ENCODE measurements around the gene NOL9. TPM values are rescaled to one million over a fixed set of nuclear protein-coding genes. Genes with fewer than 3 reads are reported as not detected.

NOL9 gene
- total and polyA plus RNA-seq, 2 of the 13 experiments (the other 11 are each of a cell fraction or from before 2014, with no cell fraction given): 18.0 to 24.7 TPM

DNA sequence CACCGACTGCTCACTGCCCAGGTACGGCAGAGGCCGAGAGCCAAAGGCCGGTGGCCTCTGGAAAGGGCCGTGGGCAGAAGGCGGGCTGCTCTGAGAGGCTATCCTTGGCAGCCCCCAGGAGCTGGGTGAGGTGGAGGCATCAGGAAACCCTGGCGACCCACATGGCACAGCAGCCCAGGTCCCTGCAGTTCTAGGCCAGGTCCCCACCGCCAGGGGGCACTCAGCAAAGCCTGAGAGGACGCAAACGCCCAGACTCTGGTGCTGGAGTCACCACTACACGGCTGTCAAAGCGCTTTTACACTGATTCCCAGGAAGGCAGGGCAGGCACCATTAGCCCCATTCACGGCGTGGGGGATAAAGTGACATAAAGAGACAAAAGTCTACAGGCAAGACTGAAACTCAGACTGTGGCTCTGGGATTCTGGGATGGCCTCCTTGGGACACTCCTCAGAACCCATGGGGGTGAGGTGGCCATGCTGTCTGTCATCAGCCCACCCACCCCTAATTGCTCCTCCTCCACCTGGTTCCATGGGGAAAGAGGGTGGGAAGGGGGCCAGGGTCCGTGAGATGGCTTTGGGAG is 67.8 kb downstream of the NOL9 start (continued):
- TF ChIP-seq, protein P1, sequence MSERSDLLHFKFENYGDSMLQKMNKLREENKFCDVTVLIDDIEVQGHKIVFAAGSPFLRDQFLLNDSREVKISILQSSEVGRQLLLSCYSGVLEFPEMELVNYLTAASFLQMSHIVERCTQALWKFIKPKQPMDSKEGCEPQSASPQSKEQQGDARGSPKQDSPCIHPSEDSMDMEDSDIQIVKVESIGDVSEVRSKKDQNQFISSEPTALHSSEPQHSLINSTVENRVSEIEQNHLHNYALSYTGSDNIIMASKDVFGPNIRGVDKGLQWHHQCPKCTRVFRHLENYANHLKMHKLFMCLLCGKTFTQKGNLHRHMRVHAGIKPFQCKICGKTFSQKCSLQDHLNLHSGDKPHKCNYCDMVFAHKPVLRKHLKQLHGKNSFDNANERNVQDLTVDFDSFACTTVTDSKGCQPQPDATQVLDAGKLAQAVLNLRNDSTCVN (CRISPR knock-in tag; IDR thresholded peaks at IDR 0.05; ENCODE audit: borderline replicate concordance): no peak
- TF ChIP-seq SMAD9 (CRISPR knock-in tag; IDR thresholded peaks at IDR 0.05) (no peak), SSRP1 (CRISPR knock-in tag; IDR thresholded peaks at IDR 0.05) (no peak), NFRKB (IDR thresholded peaks at IDR 0.05) (no peak), CENPX (CRISPR knock-in tag; IDR thresholded peaks at IDR 0.05) (no peak), ZNF451 (CRISPR knock-in tag; IDR thresholded peaks at IDR 0.05) (no peak), ZNF780A (CRISPR knock-in tag; IDR thresholded peaks at IDR 0.05) (no peak), HNRNPK (IDR thresholded peaks at IDR 0.05; ENCODE audit: low read depth, low read length, poor library complexity, severe bottlenecking) (no peak), SAFB2 (CRISPR knock-in tag; IDR thresholded peaks at IDR 0.05; ENCODE audit: borderline replicate concordance, low read depth) (no peak), ZNF256 (CRISPR knock-in tag; conservative IDR thresholded peaks at IDR 0.05) (no peak), PRMT3 (CRISPR knock-in tag; IDR thresholded peaks at IDR 0.05; ENCODE audit: borderline replicate concordance, low read depth) (no peak), NR2F1 (CRISPR knock-in tag; IDR thresholded peaks at IDR 0.05) (no peak), REL (CRISPR knock-in tag; conservative IDR thresholded peaks at IDR 0.05) (no peak), MATR3 (CRISPR knock-in tag; IDR thresholded peaks at IDR 0.05) (no peak), ZBTB3 (CRISPR knock-in tag; IDR thresholded peaks at IDR 0.05; ENCODE audit: borderline replicate concordance, low read depth) (no peak), ZNF101 (CRISPR knock-in tag; IDR thresholded peaks at IDR 0.05; ENCODE audit: borderline replicate concordance, low read depth) (no peak), ZNF720 (CRISPR knock-in tag; IDR thresholded peaks at IDR 0.05) (no peak)
- TF ChIP-seq, protein P2, sequence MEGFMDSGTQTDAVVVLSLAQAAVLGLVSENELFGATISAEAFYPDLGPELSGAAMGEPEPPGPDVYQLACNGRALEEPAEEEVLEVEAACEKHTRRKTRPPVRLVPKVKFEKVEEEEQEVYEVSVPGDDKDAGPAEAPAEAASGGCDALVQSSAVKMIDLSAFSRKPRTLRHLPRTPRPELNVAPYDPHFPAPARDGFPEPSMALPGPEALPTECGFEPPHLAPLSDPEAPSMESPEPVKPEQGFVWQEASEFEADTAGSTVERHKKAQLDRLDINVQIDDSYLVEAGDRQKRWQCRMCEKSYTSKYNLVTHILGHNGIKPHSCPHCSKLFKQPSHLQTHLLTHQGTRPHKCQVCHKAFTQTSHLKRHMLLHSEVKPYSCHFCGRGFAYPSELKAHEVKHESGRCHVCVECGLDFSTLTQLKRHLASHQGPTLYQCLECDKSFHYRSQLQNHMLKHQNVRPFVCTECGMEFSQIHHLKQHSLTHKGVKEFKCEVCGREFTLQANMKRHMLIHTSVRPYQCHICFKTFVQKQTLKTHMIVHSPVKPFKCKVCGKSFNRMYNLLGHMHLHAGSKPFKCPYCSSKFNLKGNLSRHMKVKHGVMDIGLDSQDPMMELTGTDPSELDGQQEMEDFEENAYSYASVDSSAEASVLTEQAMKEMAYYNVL (CRISPR knock-in tag; IDR thresholded peaks at IDR 0.05; ENCODE audit: borderline replicate concordance): no peak
- TF ChIP-seq, protein P3, sequence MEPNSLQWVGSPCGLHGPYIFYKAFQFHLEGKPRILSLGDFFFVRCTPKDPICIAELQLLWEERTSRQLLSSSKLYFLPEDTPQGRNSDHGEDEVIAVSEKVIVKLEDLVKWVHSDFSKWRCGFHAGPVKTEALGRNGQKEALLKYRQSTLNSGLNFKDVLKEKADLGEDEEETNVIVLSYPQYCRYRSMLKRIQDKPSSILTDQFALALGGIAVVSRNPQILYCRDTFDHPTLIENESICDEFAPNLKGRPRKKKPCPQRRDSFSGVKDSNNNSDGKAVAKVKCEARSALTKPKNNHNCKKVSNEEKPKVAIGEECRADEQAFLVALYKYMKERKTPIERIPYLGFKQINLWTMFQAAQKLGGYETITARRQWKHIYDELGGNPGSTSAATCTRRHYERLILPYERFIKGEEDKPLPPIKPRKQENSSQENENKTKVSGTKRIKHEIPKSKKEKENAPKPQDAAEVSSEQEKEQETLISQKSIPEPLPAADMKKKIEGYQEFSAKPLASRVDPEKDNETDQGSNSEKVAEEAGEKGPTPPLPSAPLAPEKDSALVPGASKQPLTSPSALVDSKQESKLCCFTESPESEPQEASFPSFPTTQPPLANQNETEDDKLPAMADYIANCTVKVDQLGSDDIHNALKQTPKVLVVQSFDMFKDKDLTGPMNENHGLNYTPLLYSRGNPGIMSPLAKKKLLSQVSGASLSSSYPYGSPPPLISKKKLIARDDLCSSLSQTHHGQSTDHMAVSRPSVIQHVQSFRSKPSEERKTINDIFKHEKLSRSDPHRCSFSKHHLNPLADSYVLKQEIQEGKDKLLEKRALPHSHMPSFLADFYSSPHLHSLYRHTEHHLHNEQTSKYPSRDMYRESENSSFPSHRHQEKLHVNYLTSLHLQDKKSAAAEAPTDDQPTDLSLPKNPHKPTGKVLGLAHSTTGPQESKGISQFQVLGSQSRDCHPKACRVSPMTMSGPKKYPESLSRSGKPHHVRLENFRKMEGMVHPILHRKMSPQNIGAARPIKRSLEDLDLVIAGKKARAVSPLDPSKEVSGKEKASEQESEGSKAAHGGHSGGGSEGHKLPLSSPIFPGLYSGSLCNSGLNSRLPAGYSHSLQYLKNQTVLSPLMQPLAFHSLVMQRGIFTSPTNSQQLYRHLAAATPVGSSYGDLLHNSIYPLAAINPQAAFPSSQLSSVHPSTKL (CRISPR knock-in tag; IDR thresholded peaks at IDR 0.05): no peak
- TF ChIP-seq, protein P4, sequence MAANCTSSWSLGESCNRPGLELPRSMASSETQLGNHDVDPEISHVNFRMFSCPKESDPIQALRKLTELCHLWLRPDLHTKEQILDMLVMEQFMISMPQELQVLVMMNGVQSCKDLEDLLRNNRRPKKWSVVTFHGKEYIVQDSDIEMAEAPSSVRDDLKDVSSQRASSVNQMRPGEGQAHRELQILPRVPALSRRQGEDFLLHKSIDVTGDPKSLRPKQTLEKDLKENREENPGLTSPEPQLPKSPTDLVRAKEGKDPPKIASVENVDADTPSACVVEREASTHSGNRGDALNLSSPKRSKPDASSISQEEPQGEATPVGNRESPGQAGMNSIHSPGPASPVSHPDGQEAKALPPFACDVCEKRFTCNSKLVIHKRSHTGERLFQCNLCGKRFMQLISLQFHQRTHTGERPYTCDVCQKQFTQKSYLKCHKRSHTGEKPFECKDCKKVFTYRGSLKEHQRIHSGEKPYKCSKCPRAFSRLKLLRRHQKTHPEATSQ (CRISPR knock-in tag; IDR thresholded peaks at IDR 0.05; ENCODE audit: borderline replicate concordance): no peak
- TF ChIP-seq, protein P5, sequence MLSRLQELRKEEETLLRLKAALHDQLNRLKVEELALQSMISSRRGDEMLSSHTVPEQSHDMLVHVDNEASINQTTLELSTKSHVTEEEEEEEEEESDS (CRISPR knock-in tag; IDR thresholded peaks at IDR 0.05; ENCODE audit: borderline replicate concordance): no peak
